HG03439 (cell line): Measurements from ENCODE around the gene MARCHF9.
"Not testable (repeated sequence)": the region's sequence is repeated elsewhere in the genome, so short reads cannot be mapped to it uniquely, and the experiment has no call there.

Experiments
- ATAC-seq: cut with Tn5 transposase; IDR thresholded peaks from one replicate; pipeline ENCODE4 v1.9.1; 2021; ENCODE audit warnings: mild to moderate bottlenecking, moderate library complexity; ENCODE audit not compliant: unreplicated experiment

The MARCHF9 gene, protein sequence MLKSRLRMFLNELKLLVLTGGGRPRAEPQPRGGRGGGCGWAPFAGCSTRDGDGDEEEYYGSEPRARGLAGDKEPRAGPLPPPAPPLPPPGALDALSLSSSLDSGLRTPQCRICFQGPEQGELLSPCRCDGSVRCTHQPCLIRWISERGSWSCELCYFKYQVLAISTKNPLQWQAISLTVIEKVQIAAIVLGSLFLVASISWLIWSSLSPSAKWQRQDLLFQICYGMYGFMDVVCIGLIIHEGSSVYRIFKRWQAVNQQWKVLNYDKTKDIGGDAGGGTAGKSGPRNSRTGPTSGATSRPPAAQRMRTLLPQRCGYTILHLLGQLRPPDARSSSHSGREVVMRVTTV

DNA sequence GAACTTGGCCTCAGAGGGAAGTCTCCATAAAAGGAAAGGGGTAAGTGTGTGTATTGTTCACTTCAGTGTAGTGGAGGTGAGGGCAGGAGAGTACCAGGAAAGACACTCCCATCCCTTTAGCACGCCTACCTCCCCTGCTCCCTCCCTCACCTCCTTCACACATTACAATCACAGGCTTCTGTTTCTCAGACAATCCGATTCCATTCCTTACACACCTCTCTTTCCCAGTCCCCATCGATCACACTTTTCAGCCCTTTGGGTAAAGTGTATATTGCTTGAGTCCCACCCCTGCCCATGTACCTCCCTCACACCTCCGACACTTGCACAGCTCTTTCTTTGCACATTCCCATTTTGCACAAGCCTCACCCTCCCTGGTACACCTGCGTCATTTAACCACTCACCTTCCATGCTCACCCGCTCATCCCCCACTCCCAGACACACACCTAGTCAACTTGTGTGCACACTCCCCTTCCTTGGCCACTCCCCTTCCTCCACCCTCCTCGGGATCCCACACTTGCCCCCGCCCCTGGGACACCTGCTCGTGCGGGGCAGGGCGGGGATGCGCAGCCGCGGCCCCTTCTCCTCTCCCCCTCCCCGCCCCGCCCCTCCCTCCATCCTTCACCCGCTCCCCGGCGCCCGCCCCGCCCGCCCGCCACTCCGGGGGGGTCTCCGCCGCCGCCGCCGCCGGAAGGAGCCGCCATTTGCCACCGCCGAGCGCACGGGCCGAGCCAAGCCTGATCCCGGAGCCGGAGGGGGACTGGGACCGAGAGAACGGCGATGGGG is at the start of gene MARCHF9:
TSS of gene MARCHF9 (plus strand) at position 693 of the 783 bp plus-strand sequence. CDS start 426 bp downstream, outside the sequence.
- ATAC-seq: peak; percentile 16

DNA sequence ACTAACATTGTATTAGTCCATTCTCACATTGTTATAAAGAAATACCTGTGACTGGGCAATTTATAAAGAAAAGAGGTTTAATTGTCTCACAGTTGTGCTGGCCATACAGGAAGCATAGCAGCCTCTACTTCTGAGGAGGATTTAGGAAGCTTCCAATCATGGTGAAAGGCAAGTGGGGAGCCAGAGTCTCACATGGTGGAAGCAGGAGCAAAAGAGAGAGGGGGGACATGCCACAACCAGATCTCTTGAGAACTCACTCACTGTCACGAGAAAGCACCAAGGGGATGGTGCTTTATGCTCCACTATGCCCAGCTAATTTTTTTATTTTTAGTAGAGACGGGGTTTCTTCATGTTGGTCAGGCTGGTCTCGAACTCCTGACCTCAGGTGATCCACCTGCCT is 47.7 kb upstream of the MARCHF9 start:
- ATAC-seq: no peak

DNA sequence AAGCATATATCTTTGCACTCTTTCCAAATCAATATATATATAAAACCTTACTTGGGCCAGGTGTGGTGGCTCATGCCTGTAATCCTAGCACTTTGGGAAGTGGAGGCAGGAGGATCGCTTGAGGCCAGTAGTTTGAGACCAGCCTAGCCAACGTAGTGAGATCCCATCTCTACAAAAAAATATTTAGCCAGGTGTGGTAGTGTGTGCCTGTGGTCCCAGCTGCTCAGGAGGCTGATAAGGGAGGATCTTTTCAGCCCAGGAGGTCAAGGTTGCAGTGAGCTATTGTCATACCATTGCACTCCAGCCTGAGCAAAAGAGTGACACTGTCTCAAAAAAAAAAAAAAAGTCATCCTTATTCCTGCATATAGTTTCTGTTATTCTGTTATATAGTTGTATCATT is 46.6 kb upstream of the MARCHF9 start:
- no peak for ATAC-seq

DNA sequence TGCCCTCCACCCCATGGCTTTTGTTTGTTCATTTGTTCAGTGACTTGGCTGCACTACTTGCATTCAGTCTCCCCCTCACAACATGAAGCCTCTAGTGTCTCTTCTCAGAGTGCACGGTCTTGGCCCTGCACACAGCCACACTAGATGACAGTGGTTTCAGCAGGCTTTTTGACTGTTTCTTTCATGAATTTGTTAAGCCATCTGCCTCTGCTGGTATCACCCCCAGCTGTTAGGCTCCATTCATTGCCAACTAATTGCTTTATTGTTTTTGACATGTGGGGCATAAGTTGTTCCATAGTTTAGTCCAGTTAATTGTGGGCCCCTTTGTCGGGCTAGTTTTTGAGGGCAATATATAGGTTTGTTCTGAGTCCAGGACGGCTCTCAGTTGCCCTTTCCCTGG is 42.2 kb upstream of the MARCHF9 start:
- ATAC-seq: no peak

DNA sequence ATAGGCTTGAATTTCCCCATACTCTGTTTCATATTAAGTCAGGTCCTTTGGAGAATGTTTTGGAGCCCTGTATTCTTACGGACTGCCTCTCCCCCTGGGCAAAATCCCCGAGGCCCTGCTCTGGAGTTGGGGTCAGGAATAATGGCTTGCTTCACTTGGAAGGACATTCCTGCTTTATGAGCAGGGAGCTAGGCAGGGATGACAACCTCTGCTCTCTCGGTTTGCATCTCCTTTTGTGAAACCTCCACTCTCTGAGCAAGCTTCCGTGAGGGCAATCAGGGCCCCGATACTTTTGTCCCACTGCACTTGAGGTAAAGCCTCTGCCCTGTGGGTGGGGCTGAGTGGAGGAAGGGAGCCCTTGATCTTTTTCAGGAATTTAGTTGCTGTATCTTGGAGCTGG is 41.7 kb upstream of the MARCHF9 start:
- no peak for ATAC-seq

GRCh38 chr12:57715036-57715748 is 39.7 kb upstream of the MARCHF9 start:
- not testable (repeated sequence) for ATAC-seq

- no peak for ATAC-seq
These were observed 39.1 kb upstream of the MARCHF9 start for GRCh38 chr12:57715786-57716185.

GRCh38 chr12:57716305-57716704 is 38.6 kb upstream of the MARCHF9 start:
- no peak for ATAC-seq

- no peak for ATAC-seq
These were observed 37.8 kb upstream of the MARCHF9 start for GRCh38 chr12:57717131-57717530.

DNA sequence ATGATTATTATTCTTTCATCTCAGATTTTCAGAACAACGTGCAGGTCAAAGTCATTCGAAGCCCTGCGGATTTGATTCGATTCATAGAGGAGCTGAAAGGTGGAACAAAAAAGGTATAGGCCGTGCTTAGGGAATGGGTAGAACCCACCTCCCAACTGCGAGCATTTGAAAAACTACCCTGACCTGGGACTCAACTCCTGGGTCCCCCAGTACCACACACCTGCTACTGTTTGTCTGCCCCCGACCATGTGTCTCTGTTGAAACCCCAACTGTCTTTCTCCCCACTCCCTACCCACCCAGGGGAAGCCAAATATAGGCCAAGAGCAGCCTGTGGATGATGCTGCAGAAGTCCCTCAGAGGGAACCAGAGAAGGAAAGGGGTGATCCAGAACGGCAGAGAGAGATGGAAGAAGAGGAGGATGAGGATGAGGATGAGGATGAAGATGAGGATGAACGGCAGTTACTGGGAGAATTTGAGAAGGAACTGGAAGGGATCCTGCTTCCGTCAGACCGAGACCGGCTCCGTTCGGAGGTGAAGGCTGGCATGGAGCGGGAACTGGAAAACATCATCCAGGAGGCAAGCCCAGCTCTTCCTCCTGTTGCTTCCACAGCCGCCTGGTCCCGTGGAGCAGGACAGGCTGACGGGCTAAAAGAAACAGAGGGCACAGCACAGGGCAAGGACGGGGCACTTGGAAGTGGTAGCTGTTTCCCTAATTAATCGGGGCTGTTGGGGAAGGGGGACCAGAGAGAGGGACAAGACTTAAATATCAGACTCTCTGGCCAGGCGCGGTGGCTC is 36.9 kb upstream of the MARCHF9 start:
- ATAC-seq: no peak

GRCh38 chr12:57718641-57719528 is 36.0 kb upstream of the MARCHF9 start:
- no peak for ATAC-seq

DNA sequence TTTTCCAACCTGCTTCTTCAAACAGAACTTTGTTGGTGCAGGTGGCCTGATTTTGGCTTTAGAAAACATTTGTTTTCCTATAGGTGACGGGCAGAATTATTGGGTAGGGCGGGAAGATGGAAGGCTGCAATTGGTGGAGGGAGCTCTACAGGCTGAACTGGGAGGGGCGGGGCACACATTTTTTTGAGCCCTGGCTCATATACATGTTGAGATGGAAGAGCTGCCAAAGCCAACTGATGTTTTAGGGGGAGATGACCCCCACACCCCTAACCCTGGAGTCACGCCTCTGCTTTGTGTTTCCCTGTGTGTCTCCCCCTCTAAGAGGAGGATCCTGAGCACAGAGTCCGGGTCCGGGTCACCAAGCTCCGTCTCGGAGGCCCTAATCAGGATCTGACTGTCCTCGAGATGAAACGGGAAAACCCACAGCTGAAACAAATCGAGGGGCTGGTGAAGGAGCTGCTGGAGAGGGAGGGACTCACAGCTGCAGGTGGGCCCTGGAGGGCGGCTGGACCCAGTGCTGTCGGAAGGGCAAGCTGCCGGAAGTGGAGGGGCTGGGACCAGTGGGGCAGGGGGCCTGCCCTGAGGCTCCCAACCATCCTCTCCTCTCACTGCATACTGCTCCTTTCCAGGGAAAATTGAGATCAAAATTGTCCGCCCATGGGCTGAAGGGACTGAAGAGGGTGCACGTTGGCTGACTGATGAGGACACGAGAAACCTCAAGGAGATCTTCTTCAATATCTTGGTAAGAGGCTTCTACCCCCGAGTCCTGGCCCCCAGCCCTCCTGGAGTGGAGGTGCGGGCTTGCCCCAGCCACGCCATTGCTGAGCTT is 34.9 kb upstream of the MARCHF9 start:
- ATAC-seq: no peak

GRCh38 chr12:57720606-57721595 is 34.0 kb upstream of the MARCHF9 start:
- no peak for ATAC-seq

- not testable (repeated sequence) for ATAC-seq
These were observed 32.9 kb upstream of the MARCHF9 start for GRCh38 chr12:57721846-57722608.

DNA sequence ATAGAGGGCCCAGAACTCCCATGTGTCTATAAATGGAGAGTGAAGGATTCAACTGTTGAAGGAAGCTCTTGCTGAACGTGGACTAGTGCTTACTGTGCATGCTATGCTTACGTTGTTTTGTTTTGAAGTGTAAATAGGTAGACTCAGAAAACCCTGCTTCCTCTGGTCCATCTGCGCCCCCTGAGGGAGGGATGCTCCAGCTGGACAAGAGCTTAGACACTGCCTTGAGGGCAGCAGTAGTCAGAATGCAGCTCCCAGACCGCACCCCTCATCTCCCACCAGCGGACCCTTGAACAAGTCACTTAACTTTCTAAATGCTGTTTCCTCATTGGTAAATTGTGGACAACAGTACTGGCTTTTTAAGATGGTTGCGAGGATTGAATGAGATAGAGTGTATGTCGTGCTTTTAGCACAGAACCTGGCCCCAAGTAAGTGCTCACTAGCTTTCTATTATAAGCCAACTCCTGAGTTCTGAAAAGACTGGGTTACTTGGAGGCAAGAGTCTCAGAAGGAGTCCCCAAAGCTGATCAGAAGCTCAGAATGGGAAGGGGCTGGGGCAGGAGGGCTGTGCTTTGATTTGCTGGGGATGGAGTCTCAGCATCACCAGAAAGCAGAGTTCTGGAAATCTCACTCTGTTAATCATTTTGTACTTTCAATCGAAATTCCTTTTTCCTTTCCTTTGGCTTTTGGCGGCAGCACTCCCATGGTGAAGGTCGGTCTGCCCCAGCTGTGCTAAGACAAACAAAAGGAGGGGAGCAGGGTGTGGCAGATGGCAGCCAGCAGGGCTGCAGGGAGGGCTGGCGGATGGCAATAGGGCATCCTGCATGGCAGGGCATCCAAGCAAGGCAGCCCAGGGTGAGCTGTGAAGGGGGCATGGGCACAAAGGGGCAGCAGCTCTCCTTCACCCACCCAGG is 31.9 kb upstream of the MARCHF9 start:
- ATAC-seq: no peak

DNA sequence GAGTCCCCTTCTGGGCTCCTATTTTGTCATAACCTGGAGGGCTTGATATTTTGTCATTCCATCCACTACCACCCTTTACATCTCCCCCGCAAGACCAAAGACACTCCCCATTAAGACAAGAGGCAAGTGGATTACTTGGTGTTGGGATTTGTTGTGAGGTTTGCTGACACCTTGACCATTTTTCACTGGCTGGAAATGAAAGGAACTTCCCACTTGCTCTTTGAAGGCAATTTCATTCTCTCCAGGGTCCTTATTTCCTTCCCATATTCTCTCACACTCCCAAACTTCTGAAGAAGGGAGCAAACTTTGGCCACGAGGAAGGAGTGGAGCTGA is 31.3 kb upstream of the MARCHF9 start:
- no peak for ATAC-seq
